HepG2 (cell line): Measurements from ENCODE around the gene SERTAD1. TPM values are rescaled to one million over a fixed set of nuclear protein-coding genes. Genes with fewer than 3 reads are reported as not detected.

Source experiments
- E2F2 ChIP-seq: sonication (generic); formaldehyde crosslinking; IDR thresholded peaks from 2 replicates; pipeline ENCODE4 v1.4.0; 2020; ENCODE audit warnings: missing genetic modification reagents, borderline replicate concordance
- HMGXB3 ChIP-seq: sonication (generic); formaldehyde crosslinking; IDR thresholded peaks from 2 replicates; pipeline ENCODE4 v1.4.0; 2020; ENCODE audit warnings: missing genetic modification reagents, borderline replicate concordance
- HOMEZ ChIP-seq: IDR thresholded peaks from 2 replicates; pipeline ENCODE4 v1.6.1; 2016; ENCODE audit warnings: low read depth
- KMT2B ChIP-seq: IDR thresholded peaks from 2 replicates; pipeline ENCODE4 v1.6.1; 2016; ENCODE audit warnings: missing genetic modification reagents, missing compliant biosample characterization
- MBNL3 ChIP-seq: fragments of 250-450 bp; sonication (Bioruptor Pico); conservative IDR thresholded peaks from 2 replicates; pipeline ENCODE4 v1.8.0; 2022; ENCODE audit warnings: mild to moderate bottlenecking, inconsistent platforms
- MTF1 ChIP-seq: sonication (generic); formaldehyde crosslinking; IDR thresholded peaks from 2 replicates; pipeline ENCODE4 v1.5.0; 2020; ENCODE audit warnings: missing genetic modification reagents
- NCOR1 ChIP-seq: fragments of 200-600 bp; sonication (generic); IDR thresholded peaks from 2 replicates; pipeline ENCODE4 v1.7.0; 2017; ENCODE audit warnings: antibody characterized with exemption, low read length, borderline replicate concordance
- NR2F1 ChIP-seq, 2 experiments: fragments of 450-650 bp in 1 of 2; formaldehyde crosslinking in 1 of 2; IDR thresholded peaks; 2 replicates each; pipeline versions ENCODE4 v1.5.0 to v1.6.1; 2016 to 2020; ENCODE audit warnings: mild to moderate bottlenecking in 1 of 2, missing compliant biosample characterization in 1 of 2, missing genetic modification reagents in 1 of 2, moderate library complexity in 1 of 2
- POGZ ChIP-seq: sonication (generic); formaldehyde crosslinking; IDR thresholded peaks from 2 replicates; pipeline ENCODE4 v1.4.0; 2020; ENCODE audit warnings: mild to moderate bottlenecking, missing genetic modification reagents
- RAD21 ChIP-seq: fragments of 450-650 bp; formaldehyde crosslinking; IDR thresholded peaks from 2 replicates; pipeline ENCODE4 v1.5.0; 2020; ENCODE audit warnings: mild to moderate bottlenecking
- SKI ChIP-seq: fragments of 450-650 bp; IDR thresholded peaks from one replicate; pipeline ENCODE4 v1.6.1; 2018; ENCODE audit warnings: mild to moderate bottlenecking; ENCODE audit not compliant: partially characterized antibody
- SMC3 ChIP-seq: IDR thresholded peaks from 2 replicates; pipeline ENCODE4 v1.6.1; 2011; ENCODE audit warnings: low read length, improper control_type of control experiment
- SRSF1 ChIP-seq: fragments of 200-400 bp; formaldehyde crosslinking; optimal IDR thresholded peaks from 2 replicates; pipeline ENCODE3; 2017; ENCODE audit warnings: mild to moderate bottlenecking, low read depth, low read length, moderate library complexity
- SRY ChIP-seq: sonication (generic); formaldehyde crosslinking; IDR thresholded peaks from 2 replicates; pipeline ENCODE4 v1.8.0; 2022; ENCODE audit warnings: mild to moderate bottlenecking, missing genetic modification reagents
- THAP7 ChIP-seq: sonication (generic); formaldehyde crosslinking; IDR thresholded peaks from 2 replicates; pipeline ENCODE4 v1.8.1; 2023; ENCODE audit warnings: mild to moderate bottlenecking, missing genetic modification reagents
- ZNF317 ChIP-seq: sonication (generic); formaldehyde crosslinking; IDR thresholded peaks from 2 replicates; pipeline ENCODE4 v1.5.0; 2020; ENCODE audit warnings: mild to moderate bottlenecking, missing genetic modification reagents
- ZNF569 ChIP-seq: sonication (generic); formaldehyde crosslinking; IDR thresholded peaks from 2 replicates; pipeline ENCODE4 v1.5.0; 2020; ENCODE audit warnings: mild to moderate bottlenecking, missing genetic modification reagents, moderate library complexity, borderline replicate concordance
- ZNF576 ChIP-seq: sonication (generic); formaldehyde crosslinking; IDR thresholded peaks from 2 replicates; pipeline ENCODE4 v1.4.0; 2020; ENCODE audit warnings: mild to moderate bottlenecking, missing genetic modification reagents
- ZNF652 ChIP-seq: IDR thresholded peaks from 2 replicates; pipeline ENCODE4 v1.6.1; 2016; ENCODE audit warnings: low read depth, borderline replicate concordance
- ZNF749 ChIP-seq: sonication (generic); formaldehyde crosslinking; IDR thresholded peaks from 2 replicates; pipeline ENCODE4 v1.8.0; 2022; ENCODE audit warnings: mild to moderate bottlenecking, missing genetic modification reagents, moderate library complexity, borderline replicate concordance
- polyA plus RNA-seq, 8 experiments: library from polyadenylated mRNA; depleted of rRNA in 3 of 8; stranded (reverse) in 7 of 8; unstranded in 1 of 8; fragments of >200 nt; fragmentation: Illumina TruSeq in 4 of 8; extraction: Trizol in 4 of 8; gene quantifications; 2 replicates each; pipeline versions ENCODE4 v1.2.1 to v1.2.3, GENCODE V29; 2011 to 2016; ENCODE audit warnings: low read depth in 4 of 8, missing spikeins in 1 of 8, mixed read lengths in 1 of 8; ENCODE audit not compliant: insufficient read depth in 1 of 8
- total RNA-seq, 5 experiments: library from RNA; depleted of rRNA; stranded (reverse); fragments of >200 nt; fragmentation: Illumina TruSeq; extraction: Trizol; gene quantifications; 2 replicates each; pipeline ENCODE4 v1.2.3, GENCODE V29; 2016; ENCODE audit warnings: low read depth in 1 of 5

SERTAD1 gene
- total and polyA plus RNA-seq, 2 of the 13 experiments (the other 11 are each of a cell fraction or from before 2014, with no cell fraction given), result 4.3 to 4.5 TPM

GRCh38 chr19:40433391-40434216, 7.8 kb upstream of the SERTAD1 start (continued):
- no peak for TF ChIP-seq NCOR1
- TF ChIP-seq HMGXB3 (CRISPR knock-in tag), result no peak
- TF ChIP-seq NR2F1 (CRISPR knock-in tag; IDR thresholded peaks at IDR 0.05), result no peak
- no peak for TF ChIP-seq ZNF569 (CRISPR knock-in tag)
- TF ChIP-seq POGZ (CRISPR knock-in tag), result no peak
- no peak for TF ChIP-seq ZNF652 (CRISPR knock-in tag)
- TF ChIP-seq MBNL3 (CRISPR knock-in tag), result no peak
- TF ChIP-seq THAP7, result peak; percentile 76
- TF ChIP-seq E2F2, result no peak
- TF ChIP-seq ZNF576 (CRISPR knock-in tag), result no peak
- no peak for TF ChIP-seq SMC3
- no peak for TF ChIP-seq ZNF749 (CRISPR knock-in tag)
- 0 out of 2 replicates have a peak, but pooled peaks have one; percentile 11 for TF ChIP-seq RAD21 (CRISPR knock-in tag)
- TF ChIP-seq SRY, result no peak
- TF ChIP-seq KMT2B, result no peak
- TF ChIP-seq SRSF1, result no peak
- 0 out of 2 replicates have a peak, but pooled peaks have one; percentile 37 for TF ChIP-seq ZNF317 (CRISPR knock-in tag)
- TF ChIP-seq SKI, result no peak
- no peak for TF ChIP-seq MTF1 (CRISPR knock-in tag)
- TF ChIP-seq HOMEZ (CRISPR knock-in tag), result no peak
